SIG-M5 (cell line): Measurements from ENCODE around the gene UBTF.
"Not testable (repeated sequence)": the region's sequence is repeated elsewhere in the genome, so short reads cannot be mapped to it uniquely, and the experiment has no call there.

Experiments used
- DNase-seq: peaks from one replicate; lab custom pipeline; 2025; lab: John Stamatoyannopoulos, UW

The UBTF gene

GRCh38 chr17:44241106-44241624 lies 21.7 kb upstream of the UBTF start:
- no peak for DNase-seq

GRCh38 chr17:44237886-44238285 lies 18.4 kb upstream of the UBTF start:
- not testable (repeated sequence) for DNase-seq

- no peak for DNase-seq
Measured at GRCh38 chr17:44236444-44236991, 17.0 kb upstream of the UBTF start.

- DNase-seq = no peak
Measured at GRCh38 chr17:44235583-44235936, 16.1 kb upstream of the UBTF start.

- no peak for DNase-seq
Measured at GRCh38 chr17:44233582-44233981, 14.1 kb upstream of the UBTF start.

GRCh38 chr17:44232061-44232460 lies 12.6 kb upstream of the UBTF start:
- no peak for DNase-seq

GRCh38 chr17:44230140-44230539 lies 10.7 kb upstream of the UBTF start:
- no peak for DNase-seq

- no peak for DNase-seq
Measured at GRCh38 chr17:44229090-44229489, 9.6 kb upstream of the UBTF start.

GRCh38 chr17:44223541-44224071 lies 4.1 kb upstream of the UBTF start:
- no peak for DNase-seq

- no peak for DNase-seq
Measured at GRCh38 chr17:44222112-44222869, 2.8 kb upstream of the UBTF start.

- DNase-seq = no peak
Measured at GRCh38 chr17:44221862-44222111, 2.3 kb upstream of the UBTF start.

- no peak for DNase-seq
Measured at GRCh38 chr17:44221084-44221861, 1.8 kb upstream of the UBTF start.

- DNase-seq = no peak
Measured at GRCh38 chr17:44220213-44221083, 973 bp upstream of the UBTF start.

- no peak for DNase-seq
Measured at GRCh38 chr17:44219108-44219615, 313 bp downstream of the UBTF start.

GRCh38 chr17:44218344-44219107 lies 949 bp downstream of the UBTF start:
- DNase-seq = no peak

- DNase-seq = no peak
Measured at GRCh38 chr17:44217738-44218343, 1.6 kb downstream of the UBTF start.

GRCh38 chr17:44216694-44217093 lies 2.8 kb downstream of the UBTF start:
- no peak for DNase-seq

GRCh38 chr17:44216173-44216572 lies 3.3 kb downstream of the UBTF start:
- no peak for DNase-seq

- DNase-seq = no peak
Measured at GRCh38 chr17:44214896-44215295, 4.6 kb downstream of the UBTF start.

GRCh38 chr17:44214230-44214494 lies 5.3 kb downstream of the UBTF start:
- no peak for DNase-seq
